ENCODE data around the gene NOTCH2.
"Not testable (repeated sequence)": the region's sequence is repeated elsewhere in the genome, so short reads cannot be mapped to it uniquely, and the experiment has no call there.

The NOTCH2 gene

DNA sequence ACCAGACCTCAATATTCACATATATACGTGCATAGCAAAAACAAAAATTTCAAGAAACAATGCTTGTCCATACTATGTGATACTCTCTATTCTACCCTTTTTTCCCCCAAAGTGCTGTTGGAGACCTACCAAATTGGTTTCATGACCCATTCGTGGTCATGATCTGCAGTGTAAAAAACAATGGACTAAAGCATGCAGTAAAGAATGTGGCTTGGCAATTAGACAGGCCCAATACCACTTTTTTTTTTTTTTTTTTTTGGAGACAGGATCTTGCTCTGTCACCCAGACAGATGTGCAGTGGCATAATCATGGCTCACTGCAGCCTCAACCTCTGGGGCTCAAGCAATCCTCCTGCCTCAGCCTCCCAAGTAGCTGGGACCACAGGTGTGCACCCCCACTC lies 21.3 kb downstream of the NOTCH2 start:
- DNase-seq, result not testable (repeated sequence)

DNA sequence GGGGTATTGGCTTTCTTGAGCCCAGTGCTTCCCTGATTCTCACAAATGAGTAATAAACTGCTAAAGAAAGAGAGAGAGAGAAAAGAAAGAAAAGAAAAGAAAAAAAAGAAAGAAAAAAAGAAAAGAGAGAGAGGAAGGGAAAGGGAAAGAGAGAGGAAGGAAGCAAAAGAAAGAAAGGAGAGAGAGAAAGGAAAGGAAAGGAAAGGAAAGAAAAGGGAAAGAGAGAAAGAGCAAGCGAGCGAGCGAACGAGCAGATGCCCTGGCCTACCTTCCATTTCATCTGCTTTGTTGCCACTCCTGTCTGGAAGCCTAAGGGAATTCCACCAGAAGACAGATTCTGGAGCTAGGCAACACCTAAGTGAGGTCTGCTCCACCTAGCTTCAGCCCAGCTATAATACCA lies 27.7 kb downstream of the NOTCH2 start:
- DNase-seq, result not testable (repeated sequence)

DNA sequence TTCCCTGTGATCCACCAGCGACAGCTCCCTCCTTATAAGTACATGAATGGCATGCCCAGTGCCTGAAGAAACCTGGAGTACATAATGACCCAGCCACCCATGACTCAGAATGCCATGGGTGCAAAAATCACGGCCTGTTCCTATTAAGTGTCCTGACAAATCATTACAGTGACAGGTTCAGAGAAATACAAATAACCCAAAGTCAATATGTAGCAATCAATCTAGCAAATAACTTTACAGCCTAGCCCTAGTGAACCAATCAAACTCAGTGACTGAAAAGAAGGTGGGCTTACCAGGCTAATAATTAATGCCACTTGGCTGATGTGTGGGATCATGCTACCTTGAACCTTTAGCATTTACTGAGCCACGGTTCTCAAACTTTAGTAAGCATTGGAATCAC lies 37.2 kb downstream of the NOTCH2 start:
- not testable (repeated sequence) for DNase-seq

DNA sequence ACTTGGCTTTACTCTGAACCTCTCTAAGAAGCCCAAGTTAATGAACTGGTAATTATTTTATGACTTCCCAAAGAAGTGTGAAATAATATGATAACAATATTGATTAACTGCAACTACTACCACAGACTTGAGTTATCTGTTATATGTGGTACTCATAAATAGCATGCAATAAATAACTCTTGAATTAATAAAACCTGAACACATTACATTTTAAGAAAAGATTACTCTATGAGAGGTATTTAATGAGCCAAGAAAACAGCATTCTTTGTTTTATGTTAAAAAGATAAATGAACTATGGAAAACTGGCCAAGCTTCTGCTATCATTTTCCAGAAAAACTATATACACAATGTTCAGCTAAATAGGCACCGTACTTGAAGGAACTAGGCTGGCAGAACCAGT lies 45.7 kb downstream of the NOTCH2 start:
- not testable (repeated sequence) for DNase-seq

DNA sequence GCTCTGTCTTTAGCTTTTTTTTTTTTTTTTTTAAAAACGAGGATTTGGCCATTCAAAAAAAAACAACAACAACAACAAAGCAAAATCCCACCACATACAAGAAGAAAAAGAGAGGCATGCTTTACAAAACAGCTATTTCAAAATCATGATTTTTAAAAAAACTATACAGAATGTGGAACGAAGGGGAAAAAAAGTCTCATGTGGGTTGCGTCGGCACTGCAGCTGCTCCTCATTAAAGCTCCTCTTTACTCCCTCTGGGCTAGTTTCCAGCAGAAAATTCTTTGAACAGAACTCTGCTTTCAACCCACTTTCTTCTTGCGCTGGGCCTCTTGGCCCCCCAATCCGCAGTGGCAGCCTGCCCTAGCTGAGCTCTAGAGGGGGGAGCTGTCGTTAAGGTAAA lies 54.5 kb downstream of the NOTCH2 start:
- not testable (repeated sequence) for DNase-seq

DNA sequence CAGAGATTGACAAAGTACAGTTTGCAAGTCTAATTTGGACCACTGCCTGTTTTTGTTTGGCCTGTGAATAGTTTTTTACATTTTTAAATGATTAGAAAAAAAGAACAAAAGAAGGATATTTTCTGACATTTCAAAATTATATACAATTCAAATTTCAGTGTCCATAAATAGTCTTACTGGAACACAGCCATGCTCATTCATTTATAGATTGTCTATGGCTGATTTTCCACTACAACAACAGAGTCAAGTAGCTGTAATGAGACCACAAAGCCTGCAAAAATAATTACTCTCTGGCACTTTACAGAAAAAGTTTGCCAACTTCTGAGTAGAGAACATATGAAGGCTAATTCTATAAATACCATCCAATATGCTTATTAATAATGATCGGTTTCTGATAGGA lies 61.1 kb downstream of the NOTCH2 start:
- DNase-seq, result not testable (repeated sequence)

DNA sequence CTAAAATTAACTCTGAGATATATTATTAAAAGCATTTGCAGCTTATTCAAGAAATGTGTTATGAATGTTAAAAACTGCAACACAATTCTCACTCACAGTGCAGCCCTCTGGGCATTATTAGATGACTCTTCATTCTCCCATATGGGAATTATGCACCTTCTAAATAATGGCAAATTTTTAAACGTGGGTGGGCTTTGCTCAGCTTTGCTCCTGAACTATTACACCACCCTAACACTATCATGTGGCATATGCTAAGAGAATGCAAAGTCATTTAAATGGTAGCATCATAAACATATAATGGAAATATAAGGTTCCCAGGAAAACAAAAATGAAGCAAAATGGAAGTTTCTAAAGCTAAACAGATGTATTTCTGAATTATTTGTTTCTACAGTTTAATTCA lies 61.6 kb downstream of the NOTCH2 start:
- DNase-seq, result not testable (repeated sequence)

DNA sequence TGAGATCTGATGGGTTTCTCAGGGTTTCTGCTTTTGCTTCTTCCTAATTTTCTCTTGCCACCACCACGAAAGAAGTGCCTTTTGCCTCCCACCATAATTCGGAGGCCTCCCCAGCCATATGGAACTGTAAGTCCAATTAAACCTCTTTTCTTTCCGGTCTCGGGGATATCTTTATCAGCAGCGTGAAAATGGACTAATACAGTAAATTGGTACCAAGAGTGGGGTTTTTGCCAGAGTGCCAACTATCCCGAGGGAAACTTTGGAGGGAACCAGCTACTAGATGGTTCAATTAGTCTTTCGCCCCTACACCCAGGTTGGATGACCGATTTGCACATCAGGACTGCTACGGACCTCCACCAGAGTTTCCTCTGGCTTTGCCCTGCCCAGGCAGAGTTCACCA lies 68.4 kb downstream of the NOTCH2 start:
- DNase-seq, result not testable (repeated sequence)

DNA sequence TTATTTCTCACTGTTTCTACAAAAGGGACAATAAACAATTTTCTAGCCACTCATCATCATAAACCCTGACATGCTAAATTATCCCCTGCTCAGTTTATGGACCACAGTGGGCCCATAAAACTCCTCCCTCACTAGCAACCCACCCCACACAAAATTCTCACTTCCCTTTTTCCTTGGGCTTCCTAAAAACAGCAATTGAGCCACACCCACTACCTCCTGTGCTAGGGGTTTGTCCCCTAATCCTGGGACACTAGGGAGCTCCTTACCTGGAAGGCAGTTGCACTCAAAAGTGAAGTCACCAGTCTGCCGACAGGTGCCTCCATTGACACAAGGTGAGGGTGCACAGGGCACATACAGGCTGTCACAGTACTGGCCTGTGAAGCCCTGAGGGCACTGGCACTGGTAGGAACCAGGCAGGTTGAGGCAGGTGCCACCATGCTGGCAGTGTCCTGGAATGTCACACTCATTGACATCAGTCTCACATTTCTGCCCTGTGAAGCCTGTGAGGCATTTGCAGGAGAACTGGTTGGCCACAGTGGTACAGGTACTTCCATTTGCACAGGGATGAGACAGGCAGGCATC lies 72.6 kb downstream of the NOTCH2 start:
- DNase-seq, result not testable (repeated sequence)

DNA sequence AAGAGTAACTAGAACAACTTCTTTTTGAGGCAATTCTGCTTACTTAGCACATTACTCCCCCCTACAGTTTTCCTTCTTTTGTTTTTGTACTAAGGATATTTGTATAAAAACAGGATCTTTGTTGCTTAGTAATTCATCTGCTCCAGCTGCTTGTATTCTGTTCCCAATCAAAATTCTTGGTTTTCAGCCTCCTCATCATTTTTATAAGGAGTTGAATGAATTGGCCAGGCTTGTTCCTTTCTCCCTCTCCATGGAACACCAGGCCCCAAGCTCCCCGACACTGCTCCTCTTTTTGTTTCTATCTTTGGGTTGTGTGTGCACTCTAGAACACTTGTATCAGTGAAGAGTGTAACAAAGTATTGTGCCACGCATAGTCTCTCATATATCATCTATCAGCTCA lies 73.5 kb downstream of the NOTCH2 start:
- DNase-seq, result not testable (repeated sequence)

DNA sequence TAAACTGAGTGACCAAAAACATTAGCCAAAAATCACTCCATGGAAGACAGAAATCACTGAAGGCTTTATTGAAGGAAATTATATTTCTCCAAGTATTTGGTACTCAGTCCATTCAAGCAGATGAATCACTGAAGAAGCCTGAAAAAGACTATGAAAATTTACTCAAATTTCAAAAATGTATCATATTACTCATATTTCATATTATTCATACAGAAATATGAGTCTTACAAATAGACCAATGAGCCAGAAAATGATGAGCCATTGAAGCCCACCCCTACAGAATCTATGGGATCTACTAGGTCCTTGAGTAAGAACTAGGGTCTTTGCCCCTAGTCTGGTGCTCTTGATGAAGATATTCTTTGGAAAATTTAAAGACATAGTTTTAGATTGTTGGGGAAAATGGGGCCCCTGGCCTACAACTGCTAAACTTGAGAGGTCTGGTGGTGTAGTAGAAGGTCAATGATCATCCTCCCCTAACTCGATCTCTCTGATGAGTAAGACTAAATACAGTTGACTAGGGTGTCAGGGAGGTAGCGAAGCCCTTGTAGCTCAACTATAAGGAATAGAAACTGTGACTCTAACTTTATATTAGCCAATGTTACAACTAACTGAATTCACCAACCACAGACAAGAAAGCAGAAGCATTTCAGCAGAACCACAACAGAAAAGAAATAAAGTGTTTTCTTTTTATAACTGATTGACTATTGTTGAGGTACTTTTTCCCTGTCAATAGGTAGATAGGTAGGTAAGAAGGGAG lies 81.0 kb downstream of the NOTCH2 start:
- DNase-seq, result no peak

DNA sequence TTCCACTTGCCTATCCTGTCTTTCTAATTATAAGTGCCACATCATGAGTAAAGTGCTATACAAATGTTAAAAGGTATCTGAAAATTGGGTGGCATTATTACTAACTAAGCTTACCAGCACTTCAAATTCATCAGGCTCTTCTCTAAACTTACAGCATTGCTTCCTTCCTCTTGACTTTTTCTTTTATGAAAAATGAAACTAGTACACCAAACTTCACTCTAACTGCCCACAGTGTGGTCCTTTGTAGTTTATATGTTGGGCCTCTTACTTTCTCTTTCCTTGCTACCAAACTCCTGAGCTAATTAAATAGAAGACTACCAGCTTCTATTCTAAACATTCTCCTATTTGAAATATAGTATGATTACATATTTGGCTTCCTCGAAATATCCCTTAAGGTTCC lies 81.8 kb downstream of the NOTCH2 start:
- no peak for DNase-seq

DNA sequence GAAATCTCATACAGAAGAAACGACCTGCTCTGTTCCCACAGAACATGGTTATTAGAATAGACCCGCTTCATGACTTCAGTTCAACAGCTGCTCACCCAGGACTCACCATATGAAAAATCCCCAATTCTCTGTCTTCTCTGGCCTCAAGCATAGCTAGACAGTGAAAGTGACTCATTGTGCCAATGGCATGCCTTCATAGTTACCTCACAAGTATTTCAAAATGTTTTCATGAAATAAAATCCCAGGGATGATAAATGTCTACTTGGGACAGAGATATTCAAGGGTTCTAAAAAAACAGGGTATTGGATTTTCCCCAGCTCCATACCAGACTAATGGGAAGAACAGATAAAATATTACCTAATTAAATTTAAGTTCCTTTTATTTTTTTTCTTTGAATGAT lies 82.3 kb downstream of the NOTCH2 start:
- DNase-seq, result no peak

DNA sequence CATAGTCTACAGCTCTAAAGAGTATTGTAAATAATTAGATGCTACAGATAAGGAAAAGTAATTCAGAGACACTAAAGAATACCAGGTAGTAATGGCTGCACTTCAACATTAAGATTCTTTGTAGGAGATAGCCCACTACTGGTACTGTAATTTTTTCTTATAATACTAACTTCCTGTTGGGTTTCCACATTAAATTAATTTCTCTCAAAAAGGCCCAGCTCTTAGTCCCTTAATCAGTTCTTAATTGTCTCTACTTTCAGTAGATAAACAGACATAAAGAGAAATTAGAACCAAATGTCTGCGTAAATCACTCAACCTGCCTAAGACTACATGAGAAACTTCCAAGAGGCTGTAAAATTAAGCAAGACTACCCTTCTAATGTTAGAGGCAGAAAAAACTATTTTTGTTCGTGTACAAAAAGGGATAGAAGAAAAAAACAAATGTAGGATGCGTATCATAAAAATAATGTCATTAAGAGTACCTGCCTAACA lies 83.4 kb downstream of the NOTCH2 start:
- no peak for DNase-seq

DNA sequence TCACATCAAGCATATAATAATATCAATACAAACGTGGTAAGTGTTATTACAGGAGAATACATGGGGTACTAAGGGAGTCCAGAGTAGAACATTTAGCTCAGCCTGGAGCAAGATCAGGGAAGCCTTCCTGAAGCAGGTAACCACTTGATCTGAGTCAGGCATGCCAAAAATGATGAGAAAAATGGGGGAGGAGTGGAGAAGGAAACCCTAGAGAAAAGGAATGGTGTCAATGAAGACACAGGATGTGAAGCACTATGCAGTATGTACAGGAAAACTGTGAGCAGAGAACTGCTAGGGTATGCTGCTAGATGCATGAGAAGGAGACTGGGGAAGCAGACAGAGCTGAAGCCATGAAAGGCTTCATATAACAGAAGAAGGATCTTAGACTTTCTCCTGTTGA lies 84.7 kb downstream of the NOTCH2 start:
- no peak for DNase-seq

DNA sequence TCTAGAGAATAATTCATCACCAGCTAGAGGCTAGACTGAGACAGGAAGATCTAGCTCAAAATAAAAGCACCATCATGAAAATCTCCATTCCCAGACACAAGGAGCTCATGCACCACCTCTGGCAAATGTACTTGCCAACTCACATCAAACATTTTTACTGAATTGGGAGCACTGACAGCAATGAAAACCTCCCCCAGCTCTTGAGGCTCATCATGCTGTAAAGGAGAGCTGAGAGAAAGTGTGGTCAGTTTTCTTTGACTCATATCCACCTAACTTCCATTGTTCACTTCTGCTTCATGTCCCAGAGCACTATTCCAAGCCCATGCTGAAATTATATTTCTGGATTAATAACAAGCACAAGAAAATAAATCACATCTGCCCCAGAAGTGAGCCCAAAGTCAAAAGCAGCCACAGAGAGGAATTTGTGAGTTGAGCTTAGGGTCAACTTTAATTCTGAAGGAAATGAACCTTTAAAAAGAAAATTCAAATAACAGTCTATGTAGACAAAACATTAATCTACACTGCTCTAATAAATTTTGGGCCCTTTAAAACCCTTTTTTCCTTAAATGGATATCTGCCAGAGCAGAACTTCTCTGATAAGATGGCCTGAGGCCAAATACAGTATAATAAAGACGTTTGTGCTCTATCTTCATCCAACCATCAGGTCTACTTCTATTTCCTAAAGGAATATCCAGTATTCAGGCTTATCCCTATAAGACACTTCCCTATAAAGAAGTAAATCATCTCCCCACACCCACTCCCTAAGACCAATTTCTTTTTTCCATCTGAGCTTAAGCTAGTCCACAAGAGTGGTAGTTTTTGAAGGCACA lies 87.3 kb downstream of the NOTCH2 start:
- no peak for DNase-seq

DNA sequence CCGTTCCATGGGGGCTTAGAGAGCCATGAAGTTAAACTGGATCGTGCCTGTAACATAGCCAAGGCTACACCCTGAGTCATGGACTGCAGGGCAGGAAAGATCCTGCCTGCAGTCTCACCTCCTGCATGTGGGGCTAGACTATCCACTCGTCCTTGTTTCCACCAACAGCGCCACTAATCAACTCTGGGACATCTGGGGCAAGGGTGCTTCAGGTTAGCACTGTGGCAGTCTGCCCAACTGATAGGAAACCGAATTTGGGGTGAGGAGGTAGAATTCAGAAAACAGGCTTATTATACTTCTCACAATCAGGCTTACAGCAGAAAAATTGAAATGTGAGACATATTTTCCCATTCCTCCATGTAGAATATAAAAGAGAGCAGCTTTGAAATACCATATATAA lies 88.0 kb downstream of the NOTCH2 start:
- no peak for DNase-seq

DNA sequence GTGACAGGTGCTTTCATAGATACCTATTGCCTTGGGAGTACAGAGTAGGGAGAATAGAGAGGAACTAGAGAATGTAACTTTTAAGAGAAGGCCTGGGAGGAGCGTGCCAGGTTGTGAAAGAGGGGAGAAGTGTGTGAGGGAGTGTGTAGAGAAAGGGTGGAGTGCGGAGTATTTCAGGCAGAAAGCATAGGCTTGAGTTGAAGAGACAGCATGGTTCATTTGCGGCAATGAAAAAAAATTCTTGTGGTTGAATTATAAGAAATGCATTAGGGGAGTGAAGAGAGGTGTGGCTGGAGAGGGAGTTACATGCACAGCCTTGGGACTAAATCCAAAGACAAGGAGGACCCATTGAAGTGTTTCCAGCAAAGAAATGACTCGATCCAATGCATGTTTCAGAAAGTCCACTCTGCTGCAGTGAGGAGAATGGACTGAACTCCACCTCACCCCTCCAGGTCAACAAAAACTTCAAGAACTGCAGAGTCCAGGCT lies 91.4 kb downstream of the NOTCH2 start:
- DNase-seq, result no peak

DNA sequence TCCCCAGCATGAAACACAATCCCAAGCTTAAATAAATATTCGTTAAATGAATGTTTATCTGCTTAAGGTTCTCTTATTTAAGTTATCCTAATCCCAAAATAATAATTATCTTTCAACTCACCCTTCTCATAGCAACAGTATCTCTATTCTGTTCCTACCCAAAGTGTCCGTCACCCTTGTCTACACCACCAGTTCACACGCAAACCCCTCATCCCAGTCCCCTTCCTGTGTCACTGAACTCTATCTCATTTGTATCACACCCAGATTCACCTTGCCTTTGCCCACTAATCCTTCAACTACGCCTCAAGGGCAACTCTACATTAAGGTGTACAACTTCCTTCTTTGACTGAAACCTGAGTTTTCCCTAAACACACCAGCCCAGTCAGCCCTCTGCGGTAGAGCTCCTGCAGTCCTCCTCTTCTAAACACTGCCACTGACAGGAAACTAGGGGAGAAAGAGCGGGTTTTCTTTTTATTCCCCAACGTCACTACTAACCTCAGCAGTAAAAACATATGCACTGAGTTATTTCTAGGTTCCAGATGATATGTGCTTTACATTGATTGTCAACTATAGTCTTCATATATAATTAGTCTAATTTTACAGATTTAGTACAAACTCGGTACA lies 92.2 kb downstream of the NOTCH2 start:
- not testable (repeated sequence) for DNase-seq

DNA sequence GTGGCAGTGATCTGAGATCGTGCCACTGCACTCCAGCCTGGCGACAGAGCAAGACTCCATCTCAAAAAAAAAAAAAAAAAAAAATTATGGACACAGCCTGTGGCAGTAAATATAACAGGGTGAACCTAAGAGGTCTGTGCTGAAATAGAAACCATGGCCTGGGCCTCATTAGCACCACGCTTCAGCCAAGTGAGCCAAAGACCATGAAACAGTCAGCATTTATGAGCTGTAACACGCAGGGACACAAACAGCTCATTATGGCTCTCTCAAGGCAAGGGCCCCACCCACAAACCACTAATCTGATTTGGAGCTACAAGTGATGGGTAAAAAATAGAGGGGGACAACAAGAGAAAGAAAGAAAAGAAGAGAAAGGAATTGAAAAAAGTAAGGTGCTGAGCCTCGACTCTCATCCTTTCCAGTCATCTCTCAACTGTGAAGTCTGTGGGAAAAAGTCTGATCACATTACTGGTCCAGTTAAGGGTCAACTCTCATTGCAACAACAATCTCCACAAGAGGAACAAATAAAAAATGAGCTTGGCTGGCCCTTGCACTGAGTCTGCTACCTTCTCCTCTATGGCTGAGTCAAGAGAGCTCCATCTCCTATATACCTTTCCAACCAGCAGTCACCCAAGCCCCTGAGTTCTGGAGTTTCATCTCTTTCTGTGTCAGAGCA lies 93.7 kb downstream of the NOTCH2 start:
- not testable (repeated sequence) for DNase-seq

DNA sequence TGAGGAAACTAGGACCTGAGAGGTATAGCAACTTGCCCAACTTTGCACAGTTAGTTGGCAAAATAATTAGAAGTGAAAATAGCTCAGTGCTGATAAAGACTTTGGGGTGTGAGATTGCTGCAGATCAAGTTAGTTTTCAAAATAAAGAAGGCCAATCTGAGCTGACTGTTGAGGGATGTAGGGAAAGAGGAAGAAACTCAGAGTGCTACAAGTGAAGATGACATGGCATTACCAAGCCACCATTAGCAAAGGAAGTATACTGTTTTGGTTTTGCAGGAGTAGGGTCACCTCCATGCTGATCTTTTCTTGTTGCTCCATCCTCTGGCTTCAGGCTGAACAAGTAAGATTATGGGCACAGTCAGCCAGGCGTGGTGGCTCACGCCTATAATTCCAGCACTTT lies 94.5 kb downstream of the NOTCH2 start:
- DNase-seq, result no peak

DNA sequence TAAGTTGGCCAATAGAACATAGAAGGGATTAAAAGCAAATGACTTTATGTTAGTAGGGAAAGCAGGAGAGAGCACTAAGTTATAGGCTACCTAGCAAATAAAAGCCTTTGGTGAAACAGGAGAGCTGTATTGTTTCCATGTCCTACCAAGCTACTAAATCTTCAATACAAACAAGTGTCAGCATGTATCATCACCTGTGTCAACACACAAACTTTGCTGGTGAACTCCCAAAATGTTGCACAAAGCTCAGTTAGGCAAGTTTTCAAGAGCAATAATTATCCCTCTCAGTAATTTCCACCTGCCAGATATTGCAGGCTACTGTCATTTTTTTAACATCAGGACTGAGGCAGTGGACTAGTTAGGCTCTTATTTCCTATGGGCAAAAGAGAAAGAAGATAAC lies 95.4 kb downstream of the NOTCH2 start:
- no peak for DNase-seq

Measured in islet precursor cell (in vitro differentiated cells).